22Rv1 (cell line): ENCODE data around the gene CEP135.

Experiments
- ZFX ChIP-seq: fragments of 450-650 bp; IDR thresholded peaks from 2 replicates; pipeline ENCODE4 v1.6.1; 2017; ENCODE audit warnings: antibody characterized with exemption, borderline replicate concordance
- TF ChIP-seq, protein P1 (sequence below): fragments of 450-650 bp; IDR thresholded peaks from 2 replicates; pipeline ENCODE4 v1.5.1; 2017; ENCODE audit warnings: mild to moderate bottlenecking

DNA sequence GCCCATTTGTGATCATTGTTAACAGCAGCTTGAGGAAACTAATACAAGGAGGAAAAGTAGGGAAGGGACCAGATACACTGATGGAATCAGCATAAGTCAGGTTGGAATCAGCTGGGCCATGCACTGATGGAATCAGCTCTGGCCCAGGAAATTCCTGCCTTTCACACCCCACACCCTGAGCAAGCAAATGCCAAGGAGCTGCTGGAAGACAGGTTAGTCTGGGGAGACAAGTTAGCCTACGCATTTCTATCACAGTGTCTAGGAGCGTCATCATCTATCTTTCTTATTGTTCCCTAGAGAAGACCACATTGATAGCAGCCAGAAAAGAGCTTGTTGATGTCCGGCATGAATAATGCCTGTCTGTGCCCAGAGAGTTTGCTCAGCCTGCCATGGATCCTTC is 16.2 kb upstream of the CEP135 start:
- TF ChIP-seq, protein P1, sequence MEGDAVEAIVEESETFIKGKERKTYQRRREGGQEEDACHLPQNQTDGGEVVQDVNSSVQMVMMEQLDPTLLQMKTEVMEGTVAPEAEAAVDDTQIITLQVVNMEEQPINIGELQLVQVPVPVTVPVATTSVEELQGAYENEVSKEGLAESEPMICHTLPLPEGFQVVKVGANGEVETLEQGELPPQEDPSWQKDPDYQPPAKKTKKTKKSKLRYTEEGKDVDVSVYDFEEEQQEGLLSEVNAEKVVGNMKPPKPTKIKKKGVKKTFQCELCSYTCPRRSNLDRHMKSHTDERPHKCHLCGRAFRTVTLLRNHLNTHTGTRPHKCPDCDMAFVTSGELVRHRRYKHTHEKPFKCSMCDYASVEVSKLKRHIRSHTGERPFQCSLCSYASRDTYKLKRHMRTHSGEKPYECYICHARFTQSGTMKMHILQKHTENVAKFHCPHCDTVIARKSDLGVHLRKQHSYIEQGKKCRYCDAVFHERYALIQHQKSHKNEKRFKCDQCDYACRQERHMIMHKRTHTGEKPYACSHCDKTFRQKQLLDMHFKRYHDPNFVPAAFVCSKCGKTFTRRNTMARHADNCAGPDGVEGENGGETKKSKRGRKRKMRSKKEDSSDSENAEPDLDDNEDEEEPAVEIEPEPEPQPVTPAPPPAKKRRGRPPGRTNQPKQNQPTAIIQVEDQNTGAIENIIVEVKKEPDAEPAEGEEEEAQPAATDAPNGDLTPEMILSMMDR = no peak
- TF ChIP-seq ZFX = no peak
